Upper lobe of right lung (tissue), 1 donor: ENCODE data around the gene FDX2. TPM values are rescaled to one million over a fixed set of nuclear protein-coding genes. Genes with fewer than 3 reads are reported as not detected.
"Not testable (repeated sequence)": the region's sequence is repeated elsewhere in the genome, so short reads cannot be mapped to it uniquely, and the experiment has no call there.

Experiments
- ATAC-seq: fragments of 200-7000 bp; cut with Tn5 transposase; one replicate; pipeline ENCODE4 v1.9.1; 2020; ENCODE audit warnings: mild to moderate bottlenecking, moderate library complexity
- DNase-seq: peaks from one replicate; pipeline ENCODE4 v3.0.0-alpha.2; 2020
- H3K27ac ChIP-seq: fragments of 200-600 bp; one replicate; pipeline ENCODE4 v1.8.0; 2022
- H3K27me3 ChIP-seq: fragments of 200-600 bp; one replicate; pipeline ENCODE4 v1.8.0; 2022; ENCODE audit warnings: mild to moderate bottlenecking
- H3K36me3 ChIP-seq: fragments of 200-600 bp; one replicate; pipeline ENCODE4 v1.8.0; 2022
- H3K4me1 ChIP-seq: fragments of 200-600 bp; one replicate; pipeline ENCODE4 v1.8.0; 2022
- H3K4me3 ChIP-seq: fragments of 200-600 bp; one replicate; pipeline ENCODE4 v1.8.0; 2022; ENCODE audit warnings: mild to moderate bottlenecking
- H3K9me3 ChIP-seq: fragments of 200-600 bp; one replicate; pipeline ENCODE4 v1.8.0; 2022
- CTCF ChIP-seq: fragments of 200-600 bp; IDR thresholded peaks from one replicate; pipeline ENCODE4 v1.8.0; 2022; ENCODE audit warnings: antibody characterized with exemption
- intact Hi-C: fragments of 100-400 bp; cut with DNase I; formaldehyde crosslinking; loops from one replicate; pipeline ENCODE4 v1.11.0; 2022
- total RNA-seq: library from RNA; stranded (reverse); fragmentation: NEBNext Ultra II Directional; extraction: Animal tissue kit (Norgen Biotek cat#: 25700); gene quantifications from one replicate; pipeline ENCODE4 v1.2.1, GENCODE V29; 2021
- donor health status: DM: no; HTN: yes; CAD: no; lungs with severe emphysema.

The FDX2 gene
- total RNA-seq, 1 donor from 2014 or later, result 19.2 TPM

- H3K27ac ChIP-seq, result no peak overlapping the region
- no peak for TF ChIP-seq CTCF
- ATAC-seq (no peak), DNase-seq (no peak)
- intact Hi-C loops, result no loop called here
- no peaks in the 10 kb centered on the region for H3K36me3 ChIP-seq
- H3K9me3 ChIP-seq, result no peaks in the 10 kb centered on the region
- no peaks in the 10 kb centered on the region for H3K4me1 ChIP-seq
- no peaks in the 10 kb centered on the region for H3K27me3 ChIP-seq
- H3K4me3 ChIP-seq, result no peak overlapping the region
Measured at GRCh38 chr19:10344780-10345179, 29.0 kb upstream of the FDX2 start.

- Histone ChIP-seq H3K27me3 (no peaks in the 10 kb centered on the region), H3K4me1 (no peaks in the 10 kb centered on the region), H3K27ac (no peak overlapping the region), H3K4me3 (no peak overlapping the region), H3K9me3 (no peaks in the 10 kb centered on the region), H3K36me3 (no peaks in the 10 kb centered on the region)
- no peak for TF ChIP-seq CTCF
- intact Hi-C loops, result no loop called here
- ATAC-seq (no peak), DNase-seq (no peak)
Measured at GRCh38 chr19:10343495-10343894, 27.7 kb upstream of the FDX2 start.

DNA sequence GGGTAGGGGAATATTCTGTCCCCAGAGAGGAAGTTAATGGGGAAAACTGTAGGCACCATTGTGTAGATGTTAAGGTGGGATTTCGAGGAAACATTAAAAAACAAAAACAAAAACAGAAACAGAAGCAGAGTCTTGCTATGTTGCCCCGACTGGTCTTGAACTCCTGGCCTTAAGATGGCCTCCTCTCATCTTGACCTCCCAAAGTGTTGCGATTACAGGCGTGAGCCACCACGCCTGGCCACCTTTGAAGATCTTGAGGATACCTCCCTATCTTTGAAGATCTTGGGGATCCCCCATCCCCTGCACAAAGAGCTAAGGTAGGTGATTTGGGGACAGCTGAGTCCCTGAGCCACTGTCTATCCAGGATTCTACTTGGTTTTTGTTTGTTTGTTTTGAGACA lies 24.2 kb upstream of the FDX2 start:
- H3K9me3 ChIP-seq, result no peaks in the 10 kb centered on the region
- DNase-seq, result no peak
- H3K4me3 ChIP-seq, result no peak overlapping the region
- H3K4me1 ChIP-seq, result no peaks in the 10 kb centered on the region
- no peak for ATAC-seq
- no peaks in the 10 kb centered on the region for H3K36me3 ChIP-seq
- peak overlapping the region; percentile 58 for H3K27ac ChIP-seq
- intact Hi-C loops, result no loop called here
- H3K27me3 ChIP-seq, result no peaks in the 10 kb centered on the region
- TF ChIP-seq CTCF, result no peak

DNA sequence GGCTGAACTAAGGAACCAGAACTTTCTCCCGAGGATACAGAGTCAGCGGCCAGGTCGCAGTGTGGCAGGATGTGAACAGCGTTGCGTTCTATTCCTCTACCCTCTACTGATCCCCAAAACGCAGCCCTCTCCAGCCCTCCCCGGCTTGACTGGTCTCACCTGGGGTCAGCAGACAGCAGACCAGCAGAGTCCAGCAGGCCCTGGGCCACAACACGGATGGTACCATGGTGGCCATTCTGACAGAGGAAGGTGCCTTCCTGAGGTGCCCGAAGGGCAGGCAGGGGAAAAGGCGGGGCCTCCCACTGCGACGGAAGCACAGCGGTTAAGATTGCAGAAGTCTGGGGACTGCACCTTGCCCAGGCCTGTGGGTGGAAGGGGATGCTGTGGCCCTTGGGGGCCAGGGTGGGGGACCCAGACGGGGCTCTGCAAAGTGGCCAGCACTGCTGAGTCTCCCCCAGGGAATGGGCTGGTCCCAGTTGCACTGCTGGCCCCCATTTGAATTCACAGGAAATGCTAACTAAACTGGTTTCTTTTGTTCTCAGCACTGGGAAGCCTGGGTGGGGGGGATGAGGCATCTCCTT lies 23.7 kb upstream of the FDX2 start, which contains the start of gene ICAM3:
Gene ICAM3 (minus strand): TSS at position 245 of the 581 bp plus-strand sequence. CDS start 10 bp downstream, at position 235.
- peak within 1 kb of the TSS; percentile 33 for H3K4me3 ChIP-seq
- intact Hi-C loops, result no loop called here

DNA sequence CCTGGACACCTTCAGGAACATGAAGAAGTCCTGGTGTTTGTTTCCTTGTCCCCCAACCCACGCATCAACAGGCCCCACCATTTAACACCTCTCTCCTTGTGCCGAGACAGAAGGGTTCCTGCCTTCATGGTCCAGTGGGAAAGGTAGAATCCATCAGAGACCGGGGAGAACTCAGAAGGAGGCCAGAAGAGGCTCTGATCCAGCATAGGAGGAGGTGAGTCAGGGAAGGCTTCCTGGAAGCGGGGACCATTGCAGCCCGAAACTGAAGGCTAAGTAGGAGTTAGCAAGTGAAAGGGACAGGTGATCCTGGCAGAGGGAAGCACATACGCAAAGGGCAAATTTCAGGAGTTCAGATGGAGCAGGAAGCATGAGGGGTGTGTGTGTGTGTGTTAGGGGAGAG lies 23.1 kb upstream of the FDX2 start:
- peak overlapping the region; percentile 58 for H3K27ac ChIP-seq
- no peaks in the 10 kb centered on the region for H3K4me1 ChIP-seq
- no peak for TF ChIP-seq CTCF
- no peak for ATAC-seq
- H3K27me3 ChIP-seq, result no peaks in the 10 kb centered on the region
- H3K36me3 ChIP-seq, result no peaks in the 10 kb centered on the region
- intact Hi-C loops, result no loop called here
- peak overlapping the region; percentile 33 for H3K4me3 ChIP-seq
- H3K9me3 ChIP-seq, result no peaks in the 10 kb centered on the region
- no peak for DNase-seq

More for the DNA sequence above, 23.7 kb upstream of the FDX2 start, which contains the start of gene ICAM3:
- DNase-seq (no peak), ATAC-seq (peak; percentile 37)
- no peaks in the 10 kb centered on the region for H3K27me3 ChIP-seq
- H3K4me1 ChIP-seq, result no peaks in the 10 kb centered on the region
- H3K9me3 ChIP-seq, result no peaks in the 10 kb centered on the region
- H3K27ac ChIP-seq, result peak within 1 kb of the TSS; percentile 58
- no peak for TF ChIP-seq CTCF
- no peaks in the 10 kb centered on the region for H3K36me3 ChIP-seq

GRCh38 chr19:10336725-10337124 lies 20.9 kb upstream of the FDX2 start:
- H3K9me3 ChIP-seq, H3K27ac ChIP-seq, H3K4me3 ChIP-seq, ATAC-seq, H3K4me1 ChIP-seq, DNase-seq, intact Hi-C loops, H3K27me3 ChIP-seq, H3K36me3 ChIP-seq: not testable (repeated sequence)
